MV-4-11 (cell line): ENCODE measurements around the gene MAGI2.
A peak's percentile ranks its signal among the peaks of the same experiment; 100 is the strongest.

ENCODE experiments used
- DNase-seq: peaks from one replicate; lab custom pipeline; 2025; lab: John Stamatoyannopoulos, UW

The MAGI2 gene

GRCh38 chr7:79245623-79246249 lies 207.7 kb downstream of the MAGI2 start:
- no peak for DNase-seq

DNA sequence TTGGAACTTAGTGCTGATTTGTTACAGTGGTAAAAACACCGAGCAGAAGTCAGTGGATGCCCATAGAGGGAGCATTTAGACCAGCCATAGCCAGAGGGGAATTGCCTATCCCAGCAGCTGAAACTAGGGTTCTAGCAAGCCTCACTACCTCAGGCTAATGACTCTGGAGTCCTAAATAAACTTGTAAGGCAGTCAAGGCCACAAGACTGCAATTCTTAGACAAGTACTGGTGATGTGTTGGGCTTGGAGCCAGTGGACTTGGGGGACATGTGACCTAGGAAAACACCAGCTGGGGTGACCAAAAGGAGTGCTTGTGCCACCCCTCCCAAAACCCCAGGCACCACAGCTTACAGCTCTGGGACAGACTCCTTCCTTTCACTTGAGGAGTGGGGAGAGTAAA lies 209.0 kb downstream of the MAGI2 start:
- no peak for DNase-seq

DNA sequence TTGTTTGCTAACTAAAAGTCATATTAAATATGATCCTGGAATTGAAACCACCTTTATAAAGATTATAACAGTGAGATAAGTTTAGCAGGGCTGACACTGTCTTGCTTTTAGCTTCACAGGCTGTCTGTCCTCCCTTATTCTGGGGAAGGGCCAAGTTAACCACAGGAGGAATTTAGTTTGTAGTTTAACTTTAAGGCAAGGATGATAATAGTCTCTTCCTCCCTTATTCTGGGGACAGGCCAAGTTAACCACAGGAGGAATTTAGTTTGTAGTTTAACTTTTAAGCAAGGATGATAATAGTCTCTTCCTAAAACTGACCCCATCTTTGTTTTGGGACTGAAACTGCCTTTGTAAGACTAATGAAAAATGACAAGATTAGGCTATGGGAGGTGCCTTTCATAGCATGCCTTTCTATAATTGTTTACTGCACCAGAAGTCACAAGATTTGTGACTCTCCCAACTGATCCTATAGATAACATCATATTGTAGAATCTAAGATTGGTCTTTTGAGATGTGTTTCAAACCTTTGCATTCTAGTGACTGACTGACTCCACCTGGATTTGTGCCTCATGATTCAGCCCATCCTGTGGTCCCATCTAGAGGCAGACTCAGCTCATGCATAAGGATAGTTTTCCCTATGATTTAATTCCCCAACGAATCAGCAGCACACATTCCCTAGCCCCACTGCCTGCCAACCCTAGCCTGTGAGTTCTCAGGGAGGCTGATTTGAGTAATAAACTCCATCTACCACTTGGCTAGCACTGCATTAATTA lies 212.0 kb downstream of the MAGI2 start:
- DNase-seq = no peak

GRCh38 chr7:79240413-79240812 lies 213.1 kb downstream of the MAGI2 start:
- DNase-seq = no peak

DNA sequence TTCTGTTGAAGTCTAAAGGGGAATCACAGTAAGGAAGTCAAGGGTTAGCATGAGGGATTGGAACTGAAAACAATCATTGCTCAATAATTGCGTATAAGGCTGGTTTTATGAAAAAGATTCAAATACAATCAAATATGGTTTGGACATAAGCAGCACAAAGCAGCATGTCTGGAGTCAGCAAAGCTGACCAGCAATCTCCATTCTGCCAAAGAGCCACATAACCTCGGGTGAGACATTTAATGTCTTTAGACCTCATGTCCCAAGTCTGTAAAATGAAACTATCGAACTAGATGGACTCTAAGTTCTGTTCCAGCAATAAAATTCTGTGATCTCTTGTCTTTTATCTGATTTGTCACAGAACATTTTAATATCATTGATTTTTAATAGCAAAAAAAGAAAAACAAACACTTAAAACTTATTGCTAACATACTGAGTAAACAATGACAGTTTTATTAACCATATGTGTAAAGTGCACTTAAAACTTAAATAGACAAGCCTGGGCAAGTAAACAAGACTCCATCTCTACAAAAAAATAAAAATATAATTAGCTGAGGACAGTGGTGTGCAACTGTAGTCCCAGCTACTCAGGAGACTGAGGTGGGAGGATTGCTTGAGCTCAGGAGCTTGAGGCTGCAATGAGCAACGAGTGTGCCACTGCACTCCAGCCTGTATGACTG lies 217.0 kb downstream of the MAGI2 start:
- DNase-seq = no peak

- no peak for DNase-seq
These were observed 226.4 kb downstream of the MAGI2 start for GRCh38 chr7:79227044-79227443.

DNA sequence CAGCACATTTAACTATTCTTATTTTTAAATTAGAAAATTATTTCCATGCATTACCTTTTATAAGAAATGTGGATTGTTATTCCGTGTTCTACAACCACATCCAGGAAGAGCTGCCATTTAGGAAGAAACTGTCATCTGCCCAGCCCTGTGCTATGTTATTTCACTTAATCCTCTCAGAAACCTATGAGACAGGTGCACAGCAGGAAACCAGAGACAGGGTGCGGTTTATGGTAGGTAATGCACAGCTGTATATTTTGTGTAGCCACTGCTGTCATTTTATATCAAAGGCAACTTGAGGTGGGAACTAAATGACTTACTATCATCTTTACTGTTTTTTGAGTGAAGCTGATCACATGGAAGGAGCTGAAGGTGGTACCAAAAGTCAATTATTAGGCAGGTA lies 232.3 kb downstream of the MAGI2 start:
- no peak for DNase-seq

- DNase-seq = no peak
These were observed 235.4 kb downstream of the MAGI2 start for GRCh38 chr7:79217976-79218626.

- DNase-seq = no peak
These were observed 236.0 kb downstream of the MAGI2 start for GRCh38 chr7:79217468-79217867.

DNA sequence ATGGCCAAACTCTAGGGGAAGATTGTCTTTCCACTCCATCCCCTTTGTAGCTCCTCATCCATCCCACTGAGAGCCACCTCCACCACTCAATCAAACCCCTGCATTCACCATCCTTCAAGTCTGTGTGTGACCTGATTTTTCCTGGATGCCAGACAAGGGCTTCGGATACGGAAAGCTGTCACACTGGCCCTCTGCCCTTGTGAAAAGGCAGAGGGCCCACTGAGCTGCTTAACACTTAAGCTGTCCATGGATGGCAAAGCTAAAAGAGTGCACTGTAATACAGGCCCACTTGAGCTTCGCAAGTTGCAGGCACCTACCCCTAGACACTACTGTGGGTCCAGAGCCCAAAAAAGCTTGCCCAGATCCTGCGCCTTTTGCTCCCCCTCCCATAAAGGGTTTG lies 237.2 kb downstream of the MAGI2 start:
- DNase-seq = no peak

DNA sequence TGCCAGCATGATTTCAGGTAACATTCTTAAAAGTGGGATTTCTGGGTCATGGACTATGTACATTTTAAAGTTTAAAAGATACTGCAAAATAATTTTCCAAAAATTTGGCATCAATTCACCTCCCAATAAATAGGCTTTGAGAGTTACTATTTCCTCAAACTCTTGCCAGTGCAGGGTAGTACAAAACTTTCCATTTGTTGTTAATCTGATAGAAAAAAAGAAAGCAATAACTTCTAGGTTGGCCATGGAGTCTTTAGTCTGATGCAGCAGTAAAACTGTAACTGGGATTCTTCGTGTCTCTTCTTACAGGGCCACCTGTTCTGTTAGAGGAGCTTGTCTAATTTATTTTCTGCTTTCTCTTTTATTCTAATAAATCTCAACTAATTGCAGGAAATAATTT lies 241.1 kb downstream of the MAGI2 start:
- no peak for DNase-seq

DNA sequence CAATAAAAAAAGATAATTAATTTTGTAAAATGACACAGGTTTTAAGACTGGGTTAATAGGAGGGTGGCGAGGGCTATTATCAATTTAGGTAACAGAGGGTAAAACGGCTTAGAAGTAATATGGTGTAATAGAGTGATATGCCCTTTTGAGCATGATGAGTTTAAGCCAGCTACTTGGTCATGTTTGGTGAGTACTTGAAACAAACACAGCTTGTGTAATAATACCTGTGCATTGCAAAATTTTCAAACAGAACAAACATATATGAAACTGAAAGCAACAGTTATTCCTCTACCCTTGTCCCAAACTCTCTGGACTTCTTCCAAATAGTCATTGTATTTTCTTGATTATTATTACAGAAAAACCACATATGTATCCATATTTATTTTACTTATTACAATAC lies 241.7 kb downstream of the MAGI2 start:
- peak; percentile 1 for DNase-seq

DNA sequence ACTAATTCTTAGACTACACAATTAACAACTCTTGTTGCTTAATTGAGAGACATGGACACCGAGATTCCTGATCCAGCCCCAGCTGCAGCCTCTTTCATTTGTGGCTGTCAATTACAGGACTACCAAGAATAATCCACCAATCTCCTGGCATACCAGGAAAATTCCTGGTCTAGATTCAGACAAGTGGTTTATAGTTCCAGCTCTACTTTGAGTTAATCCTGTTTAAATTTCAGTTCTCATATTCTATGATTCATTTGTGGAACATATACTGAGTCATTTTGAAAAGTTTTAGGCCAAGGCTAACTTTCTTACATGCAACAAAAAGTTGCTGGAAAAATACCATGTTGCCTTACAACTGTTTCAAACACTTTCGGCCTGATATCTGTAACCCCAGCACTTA lies 253.5 kb downstream of the MAGI2 start:
- DNase-seq = no peak

GRCh38 chr7:79199266-79199665 lies 254.2 kb downstream of the MAGI2 start:
- no peak for DNase-seq

GRCh38 chr7:79185605-79186004 lies 267.9 kb downstream of the MAGI2 start:
- no peak for DNase-seq

DNA sequence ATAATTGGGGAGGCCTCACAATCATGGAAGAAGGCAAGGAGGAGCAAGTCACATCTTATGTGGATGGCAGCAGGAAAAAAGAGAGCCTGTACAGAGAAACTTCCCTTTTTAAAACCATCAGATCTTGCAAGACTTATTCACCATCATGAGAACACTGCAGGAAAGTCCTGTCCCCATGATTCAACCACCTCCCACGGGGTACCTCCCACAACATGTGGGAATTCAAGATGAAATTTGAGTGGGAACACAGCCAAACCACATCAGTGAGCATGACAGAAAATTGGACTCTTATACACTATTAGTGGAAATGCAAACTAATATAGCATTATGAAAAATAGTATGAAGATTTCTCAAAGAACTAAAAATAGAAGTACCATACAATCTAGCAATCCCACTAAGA lies 271.2 kb downstream of the MAGI2 start:
- DNase-seq = no peak

DNA sequence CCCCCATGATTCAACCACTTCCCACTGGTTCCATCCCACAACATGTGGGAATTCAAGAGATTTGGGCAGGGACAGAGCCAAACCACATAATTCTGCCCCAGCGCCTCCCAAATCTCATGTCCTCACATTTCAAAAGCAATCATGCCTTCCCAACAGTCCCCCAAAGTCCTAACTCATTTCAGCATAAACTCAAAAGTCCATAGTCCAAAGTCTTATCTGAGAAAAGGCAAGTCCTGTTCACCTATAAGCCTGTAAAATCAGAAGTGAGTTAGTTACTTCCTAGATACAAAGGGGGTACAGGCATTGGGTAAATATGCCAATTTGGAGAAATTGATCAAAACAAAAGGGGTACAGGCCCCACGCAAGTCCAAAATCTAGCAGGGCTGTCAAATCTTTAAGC lies 272.9 kb downstream of the MAGI2 start:
- no peak for DNase-seq

DNA sequence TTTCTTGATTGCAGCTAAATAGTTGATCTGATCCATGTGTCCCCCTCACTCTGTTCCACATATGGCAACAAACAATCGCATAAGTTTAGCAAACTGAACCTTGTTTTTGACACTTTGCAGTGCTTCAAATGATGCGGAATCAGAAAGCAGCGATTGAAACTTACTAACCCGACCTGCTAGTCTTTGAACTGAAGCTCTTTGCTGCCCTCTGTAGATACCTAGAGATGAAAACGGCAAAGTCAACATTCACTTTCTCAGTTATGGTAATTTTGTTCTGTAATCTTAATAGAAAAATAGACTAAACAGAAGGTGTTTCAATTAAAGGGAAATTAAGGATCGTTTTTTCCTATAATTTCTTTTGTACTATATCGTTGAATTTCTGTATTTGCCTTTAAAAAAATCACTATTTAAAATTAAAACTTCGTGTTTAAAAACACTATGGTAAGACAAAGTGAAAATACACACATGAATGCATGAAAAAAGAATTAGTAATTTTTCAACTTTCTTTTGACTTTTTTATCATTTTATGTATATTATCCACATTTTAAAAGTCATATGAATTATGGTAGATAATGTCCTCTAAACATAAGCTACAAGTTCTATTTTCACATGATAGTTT lies 276.5 kb downstream of the MAGI2 start:
- peak; percentile 12 for DNase-seq

DNA sequence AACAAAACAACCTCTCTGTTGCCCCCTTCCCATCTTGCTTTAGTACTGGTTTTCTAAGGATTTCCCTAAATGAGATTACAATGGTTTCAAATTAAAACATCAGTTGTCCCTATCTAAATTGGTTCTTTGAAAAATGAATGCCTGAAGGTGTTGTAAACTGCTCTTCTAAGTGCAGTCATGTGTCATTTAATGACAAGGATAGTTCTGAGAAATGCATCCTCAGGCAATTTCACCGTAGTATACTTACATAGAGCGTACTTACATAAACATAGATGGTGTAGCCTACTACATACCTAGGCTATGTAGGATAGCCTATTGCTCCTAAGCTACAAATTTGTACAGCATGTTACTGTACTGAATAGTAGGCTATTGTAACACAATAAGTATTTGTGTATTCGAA lies 278.1 kb downstream of the MAGI2 start:
- no peak for DNase-seq

DNA sequence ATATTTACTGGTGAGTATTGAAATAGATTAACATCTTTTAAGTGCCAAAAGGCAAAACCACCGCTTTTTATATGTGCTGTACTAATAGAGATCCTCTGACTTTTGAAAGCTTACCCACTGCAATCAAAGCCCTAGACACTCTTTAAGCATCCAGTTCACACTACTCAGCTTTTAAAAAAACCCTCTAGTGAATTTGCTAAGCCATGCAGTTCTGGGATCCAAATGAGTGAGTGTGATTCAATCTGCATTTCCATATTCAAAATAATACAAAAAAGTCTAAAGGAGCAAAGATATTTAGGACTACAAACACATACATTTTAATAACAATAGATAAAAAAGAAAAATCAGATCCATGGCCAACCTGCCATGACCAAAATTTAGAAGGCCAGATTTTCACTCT lies 288.2 kb downstream of the MAGI2 start:
- DNase-seq = no peak

GRCh38 chr7:79159040-79159664 lies 294.3 kb downstream of the MAGI2 start:
- DNase-seq = no peak

DNA sequence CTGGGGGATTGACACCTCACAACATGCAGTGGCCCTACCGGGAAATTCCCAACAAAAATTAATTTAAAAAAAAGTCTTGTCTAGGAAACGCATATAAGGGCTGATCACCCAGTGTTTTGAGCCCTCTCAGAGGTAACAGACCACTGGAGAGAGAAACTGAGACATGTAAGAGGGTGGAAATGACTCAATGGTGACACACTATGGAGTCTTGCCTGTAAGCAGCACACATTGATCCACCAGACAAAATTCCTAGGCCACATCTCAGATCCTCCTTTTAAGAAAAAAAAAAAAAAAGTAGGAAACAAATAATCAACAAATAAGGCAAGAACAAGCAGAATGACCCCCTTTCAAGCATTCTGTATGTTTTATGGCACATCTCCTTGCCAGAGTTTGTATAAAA lies 296.2 kb downstream of the MAGI2 start:
- DNase-seq = no peak
